Measurements from ENCODE around the gene ATG2B.

Gene ATG2B

DNA sequence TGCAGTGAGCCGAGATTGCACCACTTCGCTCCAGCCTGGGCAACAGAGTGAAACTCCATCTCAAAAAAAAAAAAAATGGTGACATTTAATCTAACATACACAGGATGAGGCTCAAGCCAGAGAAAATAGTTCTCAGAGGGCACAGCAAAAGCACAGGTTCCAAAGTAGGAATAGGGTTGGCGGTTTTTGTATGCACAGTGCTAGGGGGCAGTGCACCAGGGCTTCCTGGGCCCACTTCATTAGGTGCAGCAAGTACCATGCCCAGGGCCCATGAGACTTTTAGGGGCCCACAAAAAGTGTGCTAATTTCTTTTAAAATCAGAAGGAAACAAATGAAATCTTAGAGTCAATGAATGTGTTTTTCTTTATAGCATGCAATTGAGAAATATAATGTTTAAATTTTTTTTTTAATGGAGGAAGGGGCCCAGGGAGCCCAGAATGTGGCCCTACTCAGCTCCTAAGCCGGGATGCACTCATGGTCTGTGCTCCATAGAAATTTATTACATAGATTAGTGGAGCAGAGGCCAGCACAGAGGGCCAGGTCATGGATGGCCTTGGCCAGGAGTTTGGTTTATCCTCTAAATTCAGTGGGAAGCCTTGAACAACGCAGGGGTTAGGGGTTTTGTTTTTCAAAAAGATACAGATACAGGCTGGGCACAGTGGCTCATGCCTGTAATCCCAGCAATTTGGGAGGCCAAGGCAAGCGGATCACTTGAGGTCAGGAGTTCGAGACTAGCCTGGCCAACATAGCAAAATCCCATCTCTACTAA, 31.1 kb upstream of the ATG2B start:
- Mint-ChIP-seq H3K9me3 (no peaks in the 10 kb centered on the region), H3K4me3 (peak overlapping the region in 2 of 3 experiments; percentile 10 to 85), H3K27ac (no peak overlapping the region), H3K36me3 (ENCODE audit: low read depth) (no peaks in the 10 kb centered on the region), H3K27me3 (ENCODE audit: low read depth) (peaks cover 15% of the 10 kb centered on the region), H3K4me1 (peaks cover 5% of the 10 kb centered on the region)
- TF ChIP-seq, protein P1, sequence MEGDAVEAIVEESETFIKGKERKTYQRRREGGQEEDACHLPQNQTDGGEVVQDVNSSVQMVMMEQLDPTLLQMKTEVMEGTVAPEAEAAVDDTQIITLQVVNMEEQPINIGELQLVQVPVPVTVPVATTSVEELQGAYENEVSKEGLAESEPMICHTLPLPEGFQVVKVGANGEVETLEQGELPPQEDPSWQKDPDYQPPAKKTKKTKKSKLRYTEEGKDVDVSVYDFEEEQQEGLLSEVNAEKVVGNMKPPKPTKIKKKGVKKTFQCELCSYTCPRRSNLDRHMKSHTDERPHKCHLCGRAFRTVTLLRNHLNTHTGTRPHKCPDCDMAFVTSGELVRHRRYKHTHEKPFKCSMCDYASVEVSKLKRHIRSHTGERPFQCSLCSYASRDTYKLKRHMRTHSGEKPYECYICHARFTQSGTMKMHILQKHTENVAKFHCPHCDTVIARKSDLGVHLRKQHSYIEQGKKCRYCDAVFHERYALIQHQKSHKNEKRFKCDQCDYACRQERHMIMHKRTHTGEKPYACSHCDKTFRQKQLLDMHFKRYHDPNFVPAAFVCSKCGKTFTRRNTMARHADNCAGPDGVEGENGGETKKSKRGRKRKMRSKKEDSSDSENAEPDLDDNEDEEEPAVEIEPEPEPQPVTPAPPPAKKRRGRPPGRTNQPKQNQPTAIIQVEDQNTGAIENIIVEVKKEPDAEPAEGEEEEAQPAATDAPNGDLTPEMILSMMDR (IDR thresholded peaks at IDR 0.05; ENCODE audit: unreplicated experiment in 3 of 3), result no peak

DNA sequence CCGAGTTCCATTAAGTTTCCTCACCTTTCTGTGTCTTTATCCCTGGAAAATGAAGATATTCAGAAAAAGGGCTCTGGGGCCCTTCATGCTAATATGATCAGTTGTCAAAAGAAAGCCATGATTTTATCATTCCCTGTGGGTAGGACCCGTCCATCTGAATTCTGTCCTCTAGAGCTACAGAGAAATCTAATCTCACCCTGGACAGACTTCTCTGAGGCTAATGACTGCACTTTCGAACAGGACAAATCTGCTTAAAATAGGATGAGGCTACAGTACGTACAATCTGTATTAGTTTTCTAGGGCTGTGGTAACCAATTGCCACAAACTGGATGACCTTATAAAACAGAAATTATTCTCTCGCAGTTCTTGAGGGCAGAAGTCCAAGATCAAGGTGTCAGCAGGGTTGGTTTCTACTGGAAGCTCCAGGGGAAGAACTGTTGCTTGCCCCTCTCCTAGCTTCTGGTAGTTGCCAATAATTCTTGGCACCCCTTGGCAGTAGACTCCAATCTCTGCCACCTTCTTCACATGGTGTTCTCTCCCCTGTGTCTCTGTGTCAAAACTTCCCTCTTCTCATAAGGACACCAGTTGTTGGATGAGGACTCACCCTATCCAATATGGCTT, 30.0 kb upstream of the ATG2B start:
- Mint-ChIP-seq H3K27ac (no peak overlapping the region), H3K27me3 (ENCODE audit: low read depth) (peaks cover 12% of the 10 kb centered on the region), H3K4me1 (peaks cover 5% of the 10 kb centered on the region), H3K36me3 (ENCODE audit: low read depth) (no peaks in the 10 kb centered on the region), H3K9me3 (no peaks in the 10 kb centered on the region), H3K4me3 (peak overlapping the region; percentile 85 to 92 (median 88))
- TF ChIP-seq, protein P1 (IDR thresholded peaks at IDR 0.05; ENCODE audit: unreplicated experiment in 3 of 3), result no peak

DNA sequence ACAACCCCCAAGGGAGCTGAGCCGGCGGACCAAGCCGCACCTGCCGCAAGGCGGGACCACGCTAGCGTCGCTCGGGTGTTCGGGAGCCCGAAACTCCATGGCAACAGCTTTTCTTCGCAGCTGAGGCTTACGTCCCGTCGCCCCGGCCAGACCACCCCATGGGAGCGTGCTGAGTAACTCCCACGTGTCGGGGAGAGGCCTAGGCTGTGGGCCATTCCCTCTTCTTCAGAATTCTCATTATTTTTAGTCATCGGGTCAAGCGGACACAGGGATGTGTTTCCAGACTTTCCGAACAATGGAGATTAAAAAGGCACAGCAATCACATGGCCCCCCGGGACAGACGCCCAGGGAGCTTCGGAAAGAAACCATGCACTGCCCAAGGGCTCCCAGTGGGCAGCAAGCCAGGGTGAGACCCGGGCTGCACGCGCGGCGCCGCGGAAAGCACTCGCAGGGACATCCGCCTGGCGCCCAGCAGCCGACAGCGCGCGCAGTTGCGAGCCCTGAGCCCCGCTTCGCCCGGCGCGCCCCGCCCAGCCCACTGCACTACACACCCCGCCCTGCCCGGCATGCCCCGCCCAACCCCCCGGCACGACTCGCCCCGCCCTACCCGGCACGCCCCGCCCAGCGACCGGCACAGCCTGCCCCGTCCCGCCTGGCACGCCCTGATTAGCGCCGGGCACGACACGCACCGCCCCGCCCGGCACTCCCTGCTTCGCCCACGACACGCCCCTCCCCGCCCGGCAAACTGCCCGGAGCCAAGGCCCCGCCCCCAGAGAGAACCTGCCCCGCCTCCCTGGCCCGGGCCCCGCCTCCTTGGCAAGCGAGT, 28.4 kb upstream of the ATG2B start:
- Mint-ChIP-seq H3K4me3 (peak overlapping the region; percentile 88 to 92 (median 91)), H3K36me3 (ENCODE audit: low read depth) (peaks cover 3% of the 10 kb centered on the region), H3K9me3 (no peaks in the 10 kb centered on the region), H3K4me1 (peaks cover 5% of the 10 kb centered on the region), H3K27me3 (ENCODE audit: low read depth) (peaks cover 12% of the 10 kb centered on the region), H3K27ac (peak overlapping the region in 2 of 3 experiments; percentile 52 to 63)
- TF ChIP-seq, protein P1 (IDR thresholded peaks at IDR 0.05; ENCODE audit: unreplicated experiment in 3 of 3), result no peak

DNA sequence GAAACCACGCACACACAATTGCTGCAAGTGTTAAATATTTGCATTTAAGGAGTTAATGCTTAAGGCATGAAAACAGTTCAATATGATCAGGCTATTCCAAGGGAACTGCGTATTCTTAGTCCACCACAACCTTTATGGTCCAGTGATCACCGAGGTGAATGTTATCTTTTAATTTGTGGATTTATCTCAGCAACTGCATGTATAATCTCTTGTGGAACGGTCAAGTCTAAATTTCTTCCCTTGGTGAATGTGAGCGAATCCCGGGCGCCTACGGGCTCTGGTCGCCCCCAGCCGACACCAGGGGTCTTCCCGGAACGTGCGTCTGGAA, 27.8 kb upstream of the ATG2B start:
- Mint-ChIP-seq H3K36me3 (ENCODE audit: low read depth) (peaks cover 3% of the 10 kb centered on the region), H3K4me1 (peaks cover 5% of the 10 kb centered on the region), H3K27me3 (ENCODE audit: low read depth) (peaks cover 12% of the 10 kb centered on the region), H3K4me3 (peak overlapping the region; percentile 88 to 92 (median 91)), H3K27ac (no peak overlapping the region), H3K9me3 (no peaks in the 10 kb centered on the region)
- TF ChIP-seq, protein P1 (IDR thresholded peaks at IDR 0.05; ENCODE audit: unreplicated experiment in 3 of 3), result no peak

DNA sequence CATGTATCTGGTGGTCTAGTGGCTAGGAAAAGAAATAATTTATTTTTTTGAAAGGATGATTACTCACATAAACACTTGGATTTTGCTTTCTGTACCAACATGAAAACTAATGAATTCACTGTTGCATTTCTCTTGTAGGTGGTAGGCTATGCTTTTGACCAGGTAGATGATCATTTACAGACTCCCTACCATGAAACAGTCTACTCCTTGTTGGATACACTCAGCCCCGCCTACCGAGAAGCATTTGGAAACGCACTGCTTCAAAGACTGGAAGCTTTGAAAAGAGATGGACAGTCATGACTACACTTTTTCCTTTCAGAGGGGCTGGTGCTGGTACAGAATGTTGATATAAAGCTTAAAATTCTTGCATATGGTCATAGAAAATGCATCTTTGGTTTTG, 22.2 kb upstream of the ATG2B start:
- no peak overlapping the region for H3K4me3 Mint-ChIP-seq
- TF ChIP-seq, protein P1 (IDR thresholded peaks at IDR 0.05; ENCODE audit: unreplicated experiment in 3 of 3), result no peak
- H3K9me3 Mint-ChIP-seq, result no peaks in the 10 kb centered on the region
- H3K4me1 Mint-ChIP-seq, result no peaks in the 10 kb centered on the region
- peak overlapping the region in 1 of 3 experiments; percentile 64 for H3K27ac Mint-ChIP-seq
- H3K27me3 Mint-ChIP-seq (ENCODE audit: low read depth), result peaks cover 10% of the 10 kb centered on the region
- peaks cover 23% of the 10 kb centered on the region for H3K36me3 Mint-ChIP-seq (ENCODE audit: low read depth)

Measured in nephron (organoid).